Left lung (tissue), 10 donors: ENCODE data around the gene SLC16A12. TPM values are rescaled to one million over a fixed set of nuclear protein-coding genes. Genes with fewer than 3 reads are reported as not detected.

Source experiments
- ATAC-seq: fragments of 200-7000 bp; cut with Tn5 transposase; one replicate; pipeline ENCODE4 v1.9.1; 2020; ENCODE audit warnings: moderate library complexity
- DNase-seq, 4 donors: peaks; one replicate each; pipeline ENCODE4 v3.0.0-alpha.2; 2013 to 2020
- H3K27ac ChIP-seq, 2 donors: fragments of 200-600 bp; sonication (generic) in 1 of 2; one replicate each; pipeline versions ENCODE4 v1.5.0 to v1.8.0; 2020 to 2021
- H3K27me3 ChIP-seq, 2 donors: fragments of 200-600 bp; sonication (generic) in 1 of 2; one replicate each; pipeline versions ENCODE4 v1.5.0 to v1.8.0; 2020 to 2021
- H3K36me3 ChIP-seq, 2 donors: fragments of 200-600 bp; sonication (generic) in 1 of 2; one replicate each; pipeline versions ENCODE4 v1.5.0 to v1.8.0; 2020 to 2021
- H3K4me1 ChIP-seq, 2 donors: fragments of 200-600 bp; one replicate each; pipeline ENCODE4 v1.8.0; 2021
- H3K4me3 ChIP-seq, 2 donors: fragments of 200-600 bp; sonication (generic) in 1 of 2; one replicate each; pipeline versions ENCODE4 v1.5.0 to v1.8.0; 2020 to 2021; ENCODE audit warnings: mild to moderate bottlenecking in 1 of 2
- H3K9me3 ChIP-seq, 2 donors: fragments of 200-600 bp; sonication (generic) in 1 of 2; one replicate each; pipeline versions ENCODE4 v1.5.0 to v1.8.0; 2020 to 2021
- CTCF ChIP-seq, 2 donors: fragments of 200-600 bp; sonication (generic) in 1 of 2; IDR thresholded peaks; one replicate each; pipeline versions ENCODE4 v1.5.0 to v1.8.0; 2021; ENCODE audit warnings: antibody characterized with exemption in 2 of 2
- intact Hi-C, 2 donors: fragments of 100-400 bp; cut with DNase I; formaldehyde crosslinking; loops; one replicate each; pipeline versions ENCODE4 v1.11.2 to v1.14.2; 2022
- polyA plus RNA-seq, 6 donors: library from polyadenylated mRNA; unstranded; fragments of 120-200 nt; gene quantifications; one replicate each; pipeline ENCODE4 v1.2.1, GENCODE V29; 2013; ENCODE audit not compliant: insufficient read length in 6 of 6
- total RNA-seq, 2 donors: library from RNA; stranded (reverse); fragmentation: NEBNext Ultra II Directional; extraction: Animal tissue kit (Norgen Biotek cat#: 25700); gene quantifications; one replicate each; pipeline ENCODE4 v1.2.1, GENCODE V29; 2021
- donor health status: DM: no; HTN: yes; CAD: no.
- donor health status: DM: no; HTN: no; CAD: no.

SLC16A12 gene
- total and polyA plus RNA-seq, 8 donors, result 0.90 to 6.3 (median 1.3) TPM

- H3K36me3 ChIP-seq, result no peaks in the 10 kb centered on the region
- intact Hi-C loops, result no loop called here
- no peak overlapping the region for H3K27ac ChIP-seq
- H3K4me3 ChIP-seq, result no peak overlapping the region
- DNase-seq (no peak), ATAC-seq (no peak)
- H3K27me3 ChIP-seq, result no peaks in the 10 kb centered on the region
- TF ChIP-seq CTCF (IDR thresholded peaks at IDR 0.05), result no peak
- no peaks in the 10 kb centered on the region for H3K4me1 ChIP-seq
- H3K9me3 ChIP-seq, result peaks cover 0 to 3% of the 10 kb centered on the region in 2 donors
Observed at GRCh38 chr10:89575031-89575430, 39.6 kb upstream of the SLC16A12 start.

GRCh38 chr10:89574368-89574767 lies 39.0 kb upstream of the SLC16A12 start:
- DNase-seq (peak in 2 of 4 donors; percentile 48 to 49), ATAC-seq (no peak)
- Histone ChIP-seq H3K27ac (no peak overlapping the region), H3K4me1 (no peaks in the 10 kb centered on the region), H3K4me3 (no peak overlapping the region), H3K27me3 (no peaks in the 10 kb centered on the region), H3K36me3 (no peaks in the 10 kb centered on the region), H3K9me3 (peaks cover 0 to 3% of the 10 kb centered on the region in 2 donors)
- no peak for TF ChIP-seq CTCF (IDR thresholded peaks at IDR 0.05)
- intact Hi-C loops, result no loop called here

GRCh38 chr10:89567576-89568245 lies 32.3 kb upstream of the SLC16A12 start:
- Histone ChIP-seq H3K4me1 (no peaks in the 10 kb centered on the region), H3K27ac (no peak overlapping the region), H3K4me3 (no peak overlapping the region), H3K27me3 (no peaks in the 10 kb centered on the region), H3K36me3 (no peaks in the 10 kb centered on the region), H3K9me3 (no peaks in the 10 kb centered on the region)
- no peak for ATAC-seq
- no peak for DNase-seq
- no peak for TF ChIP-seq CTCF (IDR thresholded peaks at IDR 0.05)
- intact Hi-C loops, result loop anchor here in 1 of 2 donors (10.0 kb wide), 1 partner anchor 313 kb away; the partner anchor contains the start of gene LIPA

GRCh38 chr10:89566992-89567391 lies 31.6 kb upstream of the SLC16A12 start:
- ATAC-seq, result no peak
- intact Hi-C loops, result loop anchor here in 1 of 2 donors (10.0 kb wide), 1 partner anchor 312 kb away; the partner anchor contains the start of gene LIPA
- TF ChIP-seq CTCF (IDR thresholded peaks at IDR 0.05), result no peak
- Histone ChIP-seq H3K27me3 (no peaks in the 10 kb centered on the region), H3K4me1 (no peaks in the 10 kb centered on the region), H3K27ac (peak overlapping the region in 1 of 2 donors; percentile 40), H3K4me3 (no peak overlapping the region), H3K36me3 (no peaks in the 10 kb centered on the region), H3K9me3 (no peaks in the 10 kb centered on the region)
- DNase-seq, result no peak

GRCh38 chr10:89566095-89566950 lies 30.9 kb upstream of the SLC16A12 start:
- peak in 2 of 4 donors; percentile 53 to 66 for DNase-seq

More at GRCh38 chr10:89566095-89566950, 30.9 kb upstream of the SLC16A12 start:
- Histone ChIP-seq H3K36me3 (no peaks in the 10 kb centered on the region), H3K4me3 (no peak overlapping the region), H3K27ac (peak overlapping the region in 1 of 2 donors; percentile 40), H3K9me3 (no peaks in the 10 kb centered on the region), H3K4me1 (no peaks in the 10 kb centered on the region), H3K27me3 (no peaks in the 10 kb centered on the region)
- TF ChIP-seq CTCF (IDR thresholded peaks at IDR 0.05), result no peak
- intact Hi-C loops, result loop anchor here in 1 of 2 donors (10.0 kb wide), 1 partner anchor 312 kb away; the partner anchor contains the start of gene LIPA
- ATAC-seq, result peak; percentile 62
